CD4-positive, alpha-beta T cell treated with Interferon gamma for 1 hour (primary cell): ENCODE results near the gene C2CD4B.

ENCODE experiments used
- DNase-seq: peaks from one replicate; pipeline ENCODE4 v3.0.0-alpha.2; 2020

The C2CD4B gene, protein sequence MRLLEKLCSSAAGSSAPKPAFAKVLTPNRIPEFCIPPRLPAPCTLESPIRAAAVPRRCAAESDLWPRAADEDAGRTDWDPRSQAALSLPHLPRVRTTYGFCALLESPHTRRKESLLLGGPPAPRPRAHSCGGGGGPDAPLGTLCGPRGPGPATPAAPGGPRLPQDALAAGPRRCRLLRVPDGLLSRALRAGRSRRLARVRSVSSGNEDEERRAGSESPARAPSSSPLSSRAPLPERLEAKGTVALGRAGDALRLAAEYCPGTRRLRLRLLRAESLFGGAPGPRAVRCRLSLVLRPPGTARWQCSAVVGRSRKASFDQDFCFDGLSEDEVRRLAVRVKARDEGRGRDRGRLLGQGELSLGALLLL

GRCh38 chr15:62165104-62165792 is at the start of gene C2CD4B:
Gene C2CD4B, minus strand, starts transcription at chr15:62165285. Its CDS starts 301 bp downstream, at chr15:62164984.
- DNase-seq, result peak; percentile 6

- DNase-seq, result no peak
These were observed 47.7 kb upstream of the C2CD4B start for GRCh38 chr15:62212741-62213140.

GRCh38 chr15:62211348-62211747 is 46.3 kb upstream of the C2CD4B start:
- DNase-seq, result no peak

GRCh38 chr15:62209821-62210220 is 44.7 kb upstream of the C2CD4B start:
- no peak for DNase-seq

GRCh38 chr15:62209322-62209721 is 44.2 kb upstream of the C2CD4B start:
- no peak for DNase-seq

DNA sequence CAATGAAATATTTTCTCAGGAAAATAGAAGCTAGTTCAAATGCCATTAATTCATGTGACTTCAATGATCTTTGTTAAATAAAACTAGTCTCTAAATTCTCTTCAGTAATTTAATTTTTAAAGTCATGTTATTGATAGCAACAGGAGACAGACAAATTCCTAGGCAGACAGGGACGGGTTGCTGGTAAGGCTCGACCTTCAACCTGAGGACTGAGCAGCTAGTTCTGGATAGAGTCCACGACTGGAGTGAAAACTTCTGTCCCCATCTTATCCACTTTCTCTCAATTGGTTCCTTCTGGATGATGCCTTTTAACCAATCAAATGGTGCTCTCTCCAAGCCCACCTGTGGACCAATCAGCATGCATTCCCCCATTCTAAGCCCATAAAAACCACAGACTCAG is 43.8 kb upstream of the C2CD4B start:
- no peak for DNase-seq

- DNase-seq, result no peak
These were observed 43.3 kb upstream of the C2CD4B start for GRCh38 chr15:62208367-62208766.

GRCh38 chr15:62190675-62191074 is 25.6 kb upstream of the C2CD4B start:
- no peak for DNase-seq

DNA sequence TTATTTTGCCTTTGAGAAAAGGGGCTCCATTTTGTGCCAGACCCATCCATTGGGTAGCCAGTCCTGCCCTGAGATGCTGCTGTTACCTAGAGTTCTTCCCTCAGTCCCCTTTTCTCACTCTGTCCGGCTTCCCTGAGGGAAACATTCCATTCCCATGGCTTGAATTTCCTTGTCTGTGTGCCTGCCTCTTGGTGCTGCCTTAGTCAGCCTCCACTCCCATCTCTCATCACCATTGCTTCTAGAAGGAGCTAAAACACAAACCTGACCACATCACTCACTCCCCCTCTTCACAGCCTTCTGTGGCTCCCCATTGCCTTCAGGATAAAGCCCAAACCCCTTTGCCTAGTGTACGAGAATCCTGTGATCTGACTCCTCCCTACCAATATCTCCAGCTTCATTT is 25.2 kb upstream of the C2CD4B start:
- DNase-seq, result no peak

GRCh38 chr15:62188744-62189143 is 23.7 kb upstream of the C2CD4B start:
- no peak for DNase-seq

GRCh38 chr15:62187910-62188309 is 22.8 kb upstream of the C2CD4B start:
- DNase-seq, result no peak

GRCh38 chr15:62187425-62187824 is 22.3 kb upstream of the C2CD4B start:
- no peak for DNase-seq

DNA sequence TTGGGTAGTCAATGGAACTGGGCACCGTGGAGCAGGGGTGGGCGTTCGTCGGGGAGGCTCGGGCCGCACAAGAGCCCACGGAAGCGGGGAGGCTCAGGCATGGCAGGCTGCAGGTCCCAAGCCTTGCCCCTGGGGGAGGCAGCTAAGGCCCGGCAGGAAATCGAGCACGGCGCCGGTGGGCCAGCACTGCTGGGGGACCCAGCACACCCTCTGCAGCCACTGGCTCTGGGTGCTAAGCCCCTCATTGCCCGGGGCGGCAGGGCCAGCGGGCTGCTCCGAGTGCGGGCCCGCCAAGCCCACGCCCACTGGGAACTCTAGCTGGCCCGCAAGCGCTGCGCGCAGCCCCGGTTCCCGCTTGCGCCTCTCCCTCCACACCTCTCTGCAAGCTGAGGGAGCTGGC is 21.5 kb upstream of the C2CD4B start:
- no peak for DNase-seq

GRCh38 chr15:62183130-62183529 is 18.0 kb upstream of the C2CD4B start:
- DNase-seq, result no peak

DNA sequence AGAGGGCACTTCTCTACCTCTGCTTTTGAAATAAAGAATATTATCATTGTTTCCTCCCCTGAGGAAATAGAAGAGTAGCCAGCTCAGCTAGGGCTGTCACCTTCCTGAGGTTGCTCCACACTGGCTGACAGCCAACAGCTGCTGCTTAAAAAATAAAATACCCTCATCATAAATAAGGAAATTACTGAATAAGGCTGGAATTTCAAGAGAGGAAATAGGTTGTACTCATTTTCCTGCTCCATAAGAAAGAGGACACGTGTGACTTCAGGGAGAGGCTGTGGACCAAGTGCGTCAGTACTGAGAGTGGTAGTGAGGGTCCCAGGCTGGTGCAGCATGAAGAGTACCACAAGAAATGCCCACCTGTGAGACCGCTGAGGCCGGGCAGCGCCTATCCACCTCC is 8.1 kb upstream of the C2CD4B start:
- DNase-seq, result no peak

DNA sequence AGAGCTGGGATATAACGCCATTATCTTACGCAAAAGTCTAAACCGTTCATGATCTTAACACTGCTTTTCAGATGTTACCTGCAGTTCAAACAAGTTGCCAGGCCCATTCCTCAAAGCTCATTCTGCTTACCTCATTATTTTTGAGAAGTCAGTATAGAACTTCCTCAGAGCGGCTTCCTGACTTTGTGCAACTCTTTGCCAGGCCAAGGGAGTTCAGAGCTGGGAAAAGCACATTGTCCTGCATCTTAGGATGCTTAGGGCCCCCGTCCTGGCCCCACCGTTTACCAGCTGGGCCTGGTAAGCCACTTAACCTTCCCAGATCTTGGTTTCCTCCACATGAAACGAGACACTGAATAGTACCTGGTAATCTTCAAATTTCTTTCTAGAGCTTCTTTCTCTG is 6.8 kb upstream of the C2CD4B start:
- DNase-seq, result no peak

GRCh38 chr15:62165793-62166375 is 799 bp upstream of the C2CD4B start:
- DNase-seq, result no peak

DNA sequence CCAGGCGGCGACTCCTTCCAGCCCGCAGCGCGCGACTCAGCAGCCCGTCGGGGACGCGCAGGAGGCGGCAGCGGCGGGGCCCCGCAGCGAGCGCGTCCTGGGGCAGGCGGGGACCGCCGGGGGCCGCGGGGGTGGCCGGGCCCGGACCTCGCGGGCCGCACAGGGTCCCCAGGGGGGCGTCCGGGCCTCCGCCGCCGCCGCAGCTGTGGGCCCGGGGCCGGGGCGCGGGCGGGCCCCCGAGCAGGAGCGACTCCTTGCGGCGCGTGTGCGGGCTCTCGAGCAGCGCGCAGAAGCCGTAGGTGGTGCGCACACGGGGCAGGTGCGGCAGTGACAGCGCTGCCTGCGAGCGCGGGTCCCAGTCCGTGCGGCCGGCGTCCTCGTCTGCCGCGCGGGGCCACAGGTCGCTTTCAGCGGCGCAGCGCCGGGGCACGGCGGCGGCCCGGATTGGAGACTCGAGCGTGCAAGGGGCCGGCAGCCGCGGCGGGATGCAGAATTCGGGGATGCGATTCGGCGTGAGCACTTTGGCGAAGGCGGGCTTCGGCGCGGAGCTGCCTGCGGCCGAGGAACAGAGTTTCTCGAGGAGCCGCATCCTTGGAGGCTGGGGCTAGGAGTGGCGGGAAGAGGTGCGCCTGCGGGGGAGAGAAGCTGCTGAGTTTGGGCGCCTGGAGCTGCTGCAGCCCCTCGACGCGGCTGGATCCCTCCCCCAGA is 535 bp downstream of the C2CD4B start:
- DNase-seq, result no peak

GRCh38 chr15:62164014-62164395 is 1.1 kb downstream of the C2CD4B start:
- DNase-seq, result no peak

DNA sequence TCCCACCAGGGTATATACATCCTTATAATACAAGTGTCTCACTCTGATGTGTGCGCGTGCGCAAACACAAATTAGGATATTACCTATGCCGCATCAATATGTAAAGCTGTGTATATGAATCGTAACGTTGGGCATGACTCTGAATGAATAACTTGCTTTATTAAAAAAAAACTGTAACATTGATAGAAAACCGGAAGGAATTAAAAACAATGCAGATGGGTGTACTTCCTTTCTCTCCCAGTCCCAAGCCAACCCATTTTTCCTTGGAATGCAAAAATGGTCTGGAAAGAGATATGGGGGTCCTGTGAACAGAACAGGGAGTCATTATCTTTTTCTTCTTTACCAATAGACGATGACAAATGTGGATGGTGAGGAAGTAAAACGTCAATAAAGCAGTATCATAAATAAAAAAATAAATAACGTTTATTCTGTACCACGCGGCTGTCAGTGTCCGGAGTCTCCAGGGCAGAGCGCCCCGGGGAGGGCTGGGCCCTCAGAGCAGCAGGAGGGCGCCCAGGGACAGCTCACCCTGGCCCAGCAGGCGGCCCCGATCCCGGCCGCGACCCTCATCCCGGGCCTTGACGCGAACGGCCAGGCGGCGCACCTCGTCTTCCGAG is 1.6 kb downstream of the C2CD4B start:
- no peak for DNase-seq

- DNase-seq, result no peak
These were observed 11.9 kb downstream of the C2CD4B start for GRCh38 chr15:62153228-62153627.

GRCh38 chr15:62150445-62150844 is 14.6 kb downstream of the C2CD4B start:
- no peak for DNase-seq

GRCh38 chr15:62149729-62150128 is 15.4 kb downstream of the C2CD4B start:
- DNase-seq, result no peak
